Loucy (cell line): ENCODE measurements around the gene DDR1.
A peak's percentile ranks its signal among the peaks of the same experiment; 100 is the strongest.

Experiments used
- H2AFZ ChIP-seq: fragments of 200-600 bp; sonication (generic); 2 replicates; pipeline ENCODE4 v1.6.0; 2016; ENCODE audit warnings: antibody characterized with exemption, mild to moderate bottlenecking, low read length, moderate library complexity
- H3F3A ChIP-seq: fragments of 200-600 bp; 2 replicates; pipeline ENCODE4 v1.6.0; 2016; ENCODE audit warnings: antibody characterized with exemption, low read depth, mild to moderate bottlenecking
- H3K27me3 ChIP-seq: fragments of 200-600 bp; sonication (generic); 2 replicates; pipeline ENCODE4 v1.6.1; 2014; ENCODE audit warnings: low read length, mild to moderate bottlenecking; ENCODE audit not compliant: insufficient read depth, poor library complexity, severe bottlenecking
- H3K36me3 ChIP-seq: fragments of 200-600 bp; sonication (generic); 2 replicates; pipeline ENCODE4 v1.6.1; 2016; ENCODE audit warnings: low read length; ENCODE audit not compliant: insufficient read depth
- H3K4me1 ChIP-seq: fragments of 200-600 bp; sonication (generic); 2 replicates; pipeline ENCODE4 v1.5.1; 2014; ENCODE audit warnings: low read length, mild to moderate bottlenecking; ENCODE audit not compliant: insufficient read depth, poor library complexity, severe bottlenecking
- H3K4me2 ChIP-seq: fragments of 200-600 bp; sonication (generic); 2 replicates; pipeline ENCODE4 v1.6.0; 2014; ENCODE audit warnings: antibody characterized with exemption, low read length, low read depth, mild to moderate bottlenecking; ENCODE audit not compliant: poor library complexity, severe bottlenecking
- H3K4me3 ChIP-seq: fragments of 200-600 bp; sonication (generic); 2 replicates; pipeline ENCODE4 v1.5.1; 2014; ENCODE audit warnings: low read length, mild to moderate bottlenecking, mixed read lengths; ENCODE audit not compliant: poor library complexity, severe bottlenecking
- H3K79me2 ChIP-seq: fragments of 200-600 bp; sonication (generic); 2 replicates; pipeline ENCODE4 v1.6.1; 2014; ENCODE audit warnings: low read length; ENCODE audit not compliant: insufficient read depth
- H3K9ac ChIP-seq: fragments of 200-600 bp; sonication (generic); 2 replicates; pipeline ENCODE4 v1.6.0; 2014; ENCODE audit warnings: mild to moderate bottlenecking, low read depth, low read length, moderate library complexity; ENCODE audit not compliant: poor library complexity, severe bottlenecking
- H3K9me2 ChIP-seq: fragments of 200-600 bp; sonication (generic); replicated peaks from 2 replicates; pipeline ENCODE4 v1.6.1; 2016; ENCODE audit warnings: low read depth, low read length, mixed read lengths
- H3K9me3 ChIP-seq: fragments of 200-600 bp; sonication (generic); 2 replicates; pipeline ENCODE4 v1.6.1; 2014; ENCODE audit warnings: mild to moderate bottlenecking, antibody characterized with exemption, low read length, low read depth; ENCODE audit not compliant: insufficient read depth
- H4K20me1 ChIP-seq: fragments of 200-600 bp; sonication (generic); 2 replicates; pipeline ENCODE4 v1.6.0; 2014; ENCODE audit warnings: antibody characterized with exemption, low read length, mild to moderate bottlenecking; ENCODE audit not compliant: insufficient read depth, poor library complexity, severe bottlenecking
- EZH2phosphoT487 ChIP-seq: fragments of 200-600 bp; IDR thresholded peaks from 2 replicates; pipeline ENCODE4 v1.6.1; 2018; ENCODE audit warnings: antibody characterized with exemption, mild to moderate bottlenecking, moderate library complexity, borderline replicate concordance
- TF ChIP-seq, protein P1 (sequence below): fragments of 200-600 bp; sonication (generic); conservative IDR thresholded peaks from 2 replicates; pipeline ENCODE4 v1.5.1; 2014; ENCODE audit warnings: mild to moderate bottlenecking, antibody characterized with exemption, low read length

Gene DDR1

GRCh38 chr6:30885481-30885998 lies 1.2 kb downstream of the DDR1 start:
- H3F3A ChIP-seq: no peaks in the 10 kb centered on the region
- H3K36me3 ChIP-seq: no peaks in the 10 kb centered on the region
- peaks cover 14% of the 10 kb centered on the region for H3K27me3 ChIP-seq
- H3K4me1 ChIP-seq: no peaks in the 10 kb centered on the region
- H3K9me2 ChIP-seq: no peaks in the 10 kb centered on the region
- H3K79me2 ChIP-seq: no peaks in the 10 kb centered on the region
- no peaks in the 10 kb centered on the region for H3K9me3 ChIP-seq
- no peak overlapping the region for H3K4me3 ChIP-seq
- no peak for TF ChIP-seq EZH2phosphoT487
- TF ChIP-seq, protein P1, sequence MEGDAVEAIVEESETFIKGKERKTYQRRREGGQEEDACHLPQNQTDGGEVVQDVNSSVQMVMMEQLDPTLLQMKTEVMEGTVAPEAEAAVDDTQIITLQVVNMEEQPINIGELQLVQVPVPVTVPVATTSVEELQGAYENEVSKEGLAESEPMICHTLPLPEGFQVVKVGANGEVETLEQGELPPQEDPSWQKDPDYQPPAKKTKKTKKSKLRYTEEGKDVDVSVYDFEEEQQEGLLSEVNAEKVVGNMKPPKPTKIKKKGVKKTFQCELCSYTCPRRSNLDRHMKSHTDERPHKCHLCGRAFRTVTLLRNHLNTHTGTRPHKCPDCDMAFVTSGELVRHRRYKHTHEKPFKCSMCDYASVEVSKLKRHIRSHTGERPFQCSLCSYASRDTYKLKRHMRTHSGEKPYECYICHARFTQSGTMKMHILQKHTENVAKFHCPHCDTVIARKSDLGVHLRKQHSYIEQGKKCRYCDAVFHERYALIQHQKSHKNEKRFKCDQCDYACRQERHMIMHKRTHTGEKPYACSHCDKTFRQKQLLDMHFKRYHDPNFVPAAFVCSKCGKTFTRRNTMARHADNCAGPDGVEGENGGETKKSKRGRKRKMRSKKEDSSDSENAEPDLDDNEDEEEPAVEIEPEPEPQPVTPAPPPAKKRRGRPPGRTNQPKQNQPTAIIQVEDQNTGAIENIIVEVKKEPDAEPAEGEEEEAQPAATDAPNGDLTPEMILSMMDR: no peak
- no peak overlapping the region for H3K9ac ChIP-seq
- peak overlapping the region; percentile 85 for H3K4me2 ChIP-seq
- H2AFZ ChIP-seq: no peak overlapping the region
- H4K20me1 ChIP-seq: no peaks in the 10 kb centered on the region

DNA sequence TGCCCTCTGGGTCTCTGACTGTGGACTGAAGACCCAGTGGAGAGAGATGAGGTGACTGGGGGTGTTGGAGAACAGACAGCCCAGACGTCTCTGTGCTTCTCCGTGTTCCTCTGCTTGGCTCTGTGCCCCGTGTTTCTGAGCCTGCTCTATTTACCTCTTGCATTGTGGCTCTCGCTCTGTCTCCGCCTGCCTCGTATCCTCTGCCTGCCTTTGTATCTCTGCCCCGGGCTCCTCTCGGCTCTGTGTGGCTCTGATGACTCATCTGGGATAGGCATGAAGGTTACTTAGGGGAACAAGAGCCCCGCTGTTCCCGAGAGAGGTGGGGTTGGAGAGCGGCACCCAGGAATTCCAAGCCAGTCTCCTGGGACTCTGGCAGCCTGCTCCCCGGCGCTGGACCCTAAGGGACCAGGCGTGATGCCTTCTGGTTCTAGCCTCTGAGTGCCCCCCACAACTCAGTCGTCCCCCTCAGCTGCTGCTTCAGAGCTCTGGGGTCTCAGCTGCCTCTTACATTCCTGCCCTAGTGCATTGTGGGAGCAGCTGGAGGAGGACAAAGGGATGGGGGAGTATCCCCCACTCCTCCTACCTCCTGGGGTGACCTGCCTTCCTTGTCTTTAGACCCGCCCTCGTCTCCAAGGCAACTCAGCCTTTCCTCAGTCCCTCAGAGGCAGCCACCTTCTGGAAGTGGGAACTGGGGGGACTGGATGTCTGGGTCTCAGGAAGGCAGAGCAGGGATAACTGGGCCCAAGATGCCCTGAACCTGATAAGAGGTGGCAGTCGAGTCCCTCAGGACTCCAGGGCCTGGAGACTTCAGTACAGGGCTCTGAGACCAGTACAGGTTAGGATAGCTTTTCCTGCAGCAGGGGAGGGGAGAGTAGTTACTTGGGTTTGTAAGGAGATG lies 1.9 kb downstream of the DDR1 start:
- H3K36me3 ChIP-seq: no peaks in the 10 kb centered on the region
- no peaks in the 10 kb centered on the region for H3F3A ChIP-seq
- no peak overlapping the region for H2AFZ ChIP-seq
- no peaks in the 10 kb centered on the region for H3K9me3 ChIP-seq
- H3K4me1 ChIP-seq: no peaks in the 10 kb centered on the region
- H3K4me2 ChIP-seq: no peak overlapping the region
- no peak overlapping the region for H3K9ac ChIP-seq
- H3K27me3 ChIP-seq: peaks cover 14% of the 10 kb centered on the region
- H3K9me2 ChIP-seq: no peaks in the 10 kb centered on the region
- no peak for TF ChIP-seq EZH2phosphoT487
- TF ChIP-seq, protein P1: no peak
- H3K79me2 ChIP-seq: no peaks in the 10 kb centered on the region
- no peak overlapping the region for H3K4me3 ChIP-seq
- H4K20me1 ChIP-seq: no peaks in the 10 kb centered on the region

- H3K9ac ChIP-seq: no peak overlapping the region
- no peak overlapping the region for H2AFZ ChIP-seq
- H3K4me3 ChIP-seq: no peak overlapping the region
- no peaks in the 10 kb centered on the region for H3K36me3 ChIP-seq
- no peaks in the 10 kb centered on the region for H3K9me3 ChIP-seq
- H3F3A ChIP-seq: no peaks in the 10 kb centered on the region
- no peaks in the 10 kb centered on the region for H3K4me1 ChIP-seq
- no peak overlapping the region for H3K4me2 ChIP-seq
- TF ChIP-seq, protein P1: no peak
- no peak for TF ChIP-seq EZH2phosphoT487
- peaks cover 14% of the 10 kb centered on the region for H3K27me3 ChIP-seq
- H3K79me2 ChIP-seq: no peaks in the 10 kb centered on the region
- no peaks in the 10 kb centered on the region for H3K9me2 ChIP-seq
- H4K20me1 ChIP-seq: no peaks in the 10 kb centered on the region
Measured at GRCh38 chr6:30886897-30887255, 2.6 kb downstream of the DDR1 start.
